ENCODE data around the gene KLHL35.

The KLHL35 gene, protein sequence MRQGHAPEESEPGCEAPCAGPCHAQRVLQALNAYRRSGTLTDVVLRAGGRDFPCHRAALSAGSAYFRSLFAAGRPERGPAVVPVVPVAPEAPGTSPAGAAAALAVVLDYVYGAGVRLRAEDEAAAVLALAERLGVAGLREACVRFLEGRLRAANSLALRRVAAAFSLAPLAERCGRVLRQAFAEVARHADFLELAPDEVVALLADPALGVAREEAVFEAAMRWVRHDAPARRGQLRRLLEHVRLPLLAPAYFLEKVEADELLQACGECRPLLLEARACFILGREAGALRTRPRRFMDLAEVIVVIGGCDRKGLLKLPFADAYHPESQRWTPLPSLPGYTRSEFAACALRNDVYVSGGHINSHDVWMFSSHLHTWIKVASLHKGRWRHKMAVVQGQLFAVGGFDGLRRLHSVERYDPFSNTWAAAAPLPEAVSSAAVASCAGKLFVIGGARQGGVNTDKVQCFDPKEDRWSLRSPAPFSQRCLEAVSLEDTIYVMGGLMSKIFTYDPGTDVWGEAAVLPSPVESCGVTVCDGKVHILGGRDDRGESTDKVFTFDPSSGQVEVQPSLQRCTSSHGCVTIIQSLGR

DNA sequence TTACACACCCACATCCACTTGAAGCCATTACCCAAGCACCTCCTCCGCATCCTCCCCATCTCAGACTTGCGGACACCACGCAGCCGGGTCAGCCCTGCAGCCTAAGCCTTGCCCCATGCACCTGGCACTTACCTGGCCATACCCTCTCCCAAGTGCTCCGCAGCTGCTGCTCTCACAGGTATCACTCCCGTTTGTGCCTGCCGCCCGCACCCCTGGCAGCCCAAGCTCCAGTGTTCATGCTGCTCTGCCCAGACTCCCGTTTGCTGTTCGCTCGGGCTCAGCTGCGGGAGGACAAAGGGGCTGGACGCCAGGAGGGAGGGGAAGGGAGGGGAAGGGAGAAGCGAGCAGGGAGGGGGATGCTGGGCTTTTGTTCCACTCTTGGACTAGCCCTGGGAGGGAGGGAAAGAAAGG is at the start of gene KLHL35:
TSS of gene KLHL35 (minus strand) at position 293 of the 411 bp plus-strand sequence. CDS start 2,574 bp downstream, outside the sequence.
- Mint-ChIP-seq H3K27me3 (peaks cover 64% of the 10 kb centered on the region), H3K9me3 (peaks cover 0 to 11% of the 10 kb centered on the region in 2 donors), H3K27ac (peak within 1 kb of the TSS in 1 of 2 donors; percentile 48), H3K4me3 (no peak within 1 kb of the TSS), H3K4me1 (peaks cover 35% of the 10 kb centered on the region)
- no peak for DNase-seq
- ATAC-seq: no peak

DNA sequence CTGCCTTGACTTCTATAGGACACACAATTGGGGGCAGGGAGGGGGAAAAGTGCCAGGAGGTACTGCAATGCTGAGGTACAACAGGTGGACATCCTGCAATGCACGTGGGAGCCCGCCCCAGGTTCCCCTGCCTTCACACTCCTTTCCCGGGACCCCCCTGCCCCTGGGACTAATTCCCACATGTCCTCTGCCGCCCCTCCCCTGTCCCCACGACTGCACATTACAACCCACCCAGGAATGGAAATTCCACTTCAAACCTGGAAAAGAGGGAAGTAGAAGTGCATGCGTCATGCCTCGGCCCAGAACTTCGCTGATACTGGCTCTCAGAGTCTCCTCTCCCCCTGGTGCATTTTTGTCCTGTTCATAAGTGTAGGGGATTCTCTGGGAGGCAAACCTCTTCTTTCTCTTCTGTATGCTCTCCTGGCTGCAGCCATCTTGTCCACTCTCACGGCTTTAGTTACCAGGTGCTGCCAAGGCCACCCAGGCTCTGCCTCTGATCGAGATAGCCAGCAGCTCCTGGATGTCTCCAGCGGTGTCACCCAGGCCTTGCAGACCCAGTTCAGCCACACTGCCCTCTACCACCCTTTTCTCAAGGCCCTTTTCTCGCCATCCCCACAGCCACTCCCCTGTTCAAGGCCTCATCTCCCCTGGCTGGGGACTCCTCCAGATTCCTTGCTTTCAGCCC is 49.1 kb upstream of the KLHL35 start:
- Mint-ChIP-seq H3K27ac (no peak overlapping the region), H3K4me1 (no peaks in the 10 kb centered on the region), H3K9me3 (no peaks in the 10 kb centered on the region), H3K4me3 (no peak overlapping the region), H3K27me3 (no peaks in the 10 kb centered on the region)
- DNase-seq (no peak), ATAC-seq (no peak)

DNA sequence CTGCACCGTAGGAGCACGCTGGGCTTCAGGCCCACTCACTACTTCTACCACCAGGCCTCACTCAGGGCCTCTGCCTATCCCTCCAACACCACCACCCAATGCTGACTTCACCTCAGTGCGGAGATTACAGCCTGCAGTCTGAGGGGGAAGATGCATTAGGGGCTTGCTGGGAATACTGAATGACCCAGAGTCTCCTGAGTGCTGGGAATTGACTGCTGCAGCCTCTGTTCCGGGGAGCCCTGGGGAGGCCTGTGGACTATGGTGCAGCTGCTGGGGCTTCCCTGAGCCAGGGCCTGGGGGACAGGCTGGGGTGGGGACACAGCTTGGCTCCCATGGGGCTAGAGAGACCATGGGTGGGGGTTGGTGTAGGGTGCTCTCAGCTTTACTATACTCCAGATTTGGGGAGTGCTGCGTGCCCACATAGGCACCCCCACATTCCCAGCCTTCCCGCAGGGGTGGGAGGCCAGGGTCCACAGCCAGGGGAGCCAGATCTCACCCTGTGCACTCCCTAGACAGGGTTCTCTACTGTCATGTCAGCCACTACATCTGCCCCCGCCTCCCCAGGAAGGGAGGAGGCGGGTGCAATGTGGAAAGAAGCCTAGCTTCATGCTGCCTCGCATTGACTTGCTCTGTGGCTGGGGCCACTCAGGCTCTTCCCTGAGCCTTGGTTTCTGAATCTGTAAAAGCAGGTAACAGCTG is 48.4 kb upstream of the KLHL35 start:
- H3K4me3 Mint-ChIP-seq: no peak overlapping the region
- H3K9me3 Mint-ChIP-seq: no peaks in the 10 kb centered on the region
- peak; percentile 29 for ATAC-seq
- no peaks in the 10 kb centered on the region for H3K4me1 Mint-ChIP-seq
- H3K27me3 Mint-ChIP-seq: no peaks in the 10 kb centered on the region
- H3K27ac Mint-ChIP-seq: no peak overlapping the region
- DNase-seq: no peak

DNA sequence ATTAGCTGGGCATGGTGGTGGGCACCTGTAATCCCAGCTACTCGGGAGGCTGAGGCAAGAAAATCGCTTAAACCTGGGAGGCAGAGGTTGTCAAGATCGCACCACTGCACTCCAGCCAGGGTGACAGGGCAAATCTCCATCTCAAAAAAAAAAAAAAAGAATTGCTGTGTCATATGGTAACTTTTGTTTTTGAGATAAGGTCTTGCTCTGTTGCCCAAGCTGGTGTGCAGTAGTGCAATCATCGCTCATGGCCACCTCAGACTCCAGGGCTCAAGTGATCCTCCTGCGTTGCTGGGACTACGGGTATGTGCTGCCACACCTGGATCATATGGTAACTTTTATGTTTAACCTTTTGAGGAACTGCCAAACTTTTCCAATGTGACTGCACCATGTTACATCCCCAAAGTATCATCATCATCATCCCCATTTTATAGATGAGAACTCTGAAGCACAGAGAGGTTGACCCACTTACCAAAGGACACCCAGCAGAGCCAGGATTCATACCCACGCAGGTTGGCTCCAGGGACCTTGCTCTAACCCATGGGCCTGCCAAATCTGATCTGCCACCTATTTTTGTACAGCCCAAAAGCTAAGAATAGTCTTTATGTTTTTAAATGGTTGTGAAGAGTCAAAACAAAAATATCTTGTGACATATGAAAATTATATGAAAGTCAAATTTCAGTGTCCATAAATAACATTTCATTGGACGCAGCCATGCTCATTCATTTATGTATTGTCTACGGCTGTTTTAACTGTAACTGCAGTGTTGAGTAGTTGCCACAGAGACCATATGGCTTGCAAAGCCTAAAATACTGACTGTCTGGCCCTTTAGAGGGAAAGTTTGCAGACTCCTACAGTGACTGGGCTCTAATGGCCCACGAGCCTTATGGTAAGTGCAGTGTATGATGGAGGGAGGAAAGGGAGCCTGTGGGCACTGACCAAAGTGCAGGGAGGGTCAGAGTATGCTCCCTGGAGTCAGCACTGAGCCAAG is 47.5 kb upstream of the KLHL35 start:
- Mint-ChIP-seq H3K27me3 (no peaks in the 10 kb centered on the region), H3K4me1 (peaks cover 8% of the 10 kb centered on the region), H3K9me3 (no peaks in the 10 kb centered on the region), H3K27ac (peak overlapping the region; percentile 17 to 23), H3K4me3 (no peak overlapping the region)
- no peak for DNase-seq
- ATAC-seq: no peak

DNA sequence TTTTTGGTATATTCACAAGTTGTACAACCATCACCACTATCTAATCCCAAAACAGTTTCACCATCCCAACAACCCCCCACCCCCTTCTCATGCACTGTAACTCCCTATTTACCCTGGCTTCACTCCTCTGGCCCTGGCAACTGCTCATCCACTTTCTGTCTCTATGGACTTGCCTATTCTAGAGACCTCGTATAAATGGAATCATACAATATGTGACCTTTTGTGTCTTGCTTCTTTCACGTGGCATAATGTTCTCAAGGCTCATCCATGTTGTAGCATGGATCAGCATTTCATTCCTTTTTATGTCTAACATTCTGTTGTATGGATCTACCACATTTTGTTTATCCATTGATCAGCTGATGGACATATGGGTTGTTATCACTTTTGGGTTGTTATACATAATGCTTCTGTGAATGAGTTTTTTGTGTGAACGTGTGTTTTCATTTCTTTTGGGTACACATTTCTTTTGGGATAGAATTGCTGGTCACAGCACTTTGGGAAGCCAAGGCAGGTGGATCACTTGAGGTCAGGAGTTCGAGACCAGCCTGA is 46.7 kb upstream of the KLHL35 start:
- DNase-seq (no peak), ATAC-seq (no peak)
- Mint-ChIP-seq H3K27me3 (no peaks in the 10 kb centered on the region), H3K4me3 (no peak overlapping the region), H3K9me3 (no peaks in the 10 kb centered on the region), H3K4me1 (peaks cover 16% of the 10 kb centered on the region), H3K27ac (no peak overlapping the region)

DNA sequence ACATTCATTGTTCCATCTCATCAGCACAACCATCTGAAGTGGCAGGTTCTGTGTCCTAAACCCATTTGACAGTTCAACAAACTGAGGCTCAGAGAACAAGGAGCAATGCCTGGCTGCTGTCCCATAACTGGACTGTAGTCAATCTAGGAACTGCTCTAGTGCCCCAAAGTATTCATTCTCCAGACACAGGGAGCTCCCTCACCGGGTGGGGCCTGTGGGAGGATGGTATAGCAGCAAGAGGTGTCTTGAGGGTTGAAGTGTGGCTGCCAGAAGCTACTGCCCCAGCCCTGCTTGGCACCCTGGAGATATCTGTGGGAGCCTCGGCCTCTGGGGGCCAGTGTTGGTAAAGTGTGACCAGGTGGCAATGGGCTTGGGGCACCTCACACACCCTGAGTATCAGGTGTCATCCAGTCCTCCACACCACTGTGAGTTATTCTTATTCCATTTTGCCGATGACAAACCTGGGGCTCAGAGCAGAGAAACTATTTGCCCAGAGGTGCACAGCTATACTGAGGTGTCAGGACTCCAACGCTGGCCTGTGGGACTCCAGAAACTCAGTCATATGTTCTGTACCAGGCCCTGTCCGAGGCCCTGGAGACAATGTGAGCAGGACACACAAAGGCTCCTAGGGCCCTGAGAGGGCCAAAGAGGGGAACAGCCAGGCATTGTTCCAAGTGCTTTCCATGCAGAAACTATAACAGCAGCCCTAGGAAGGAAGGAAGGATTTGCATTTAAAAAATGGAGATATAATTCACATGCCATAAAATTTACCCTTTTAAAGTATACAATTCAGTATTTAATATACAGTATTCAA is 46.0 kb upstream of the KLHL35 start:
- Mint-ChIP-seq H3K9me3 (no peaks in the 10 kb centered on the region), H3K4me3 (no peak overlapping the region), H3K27ac (no peak overlapping the region), H3K4me1 (peaks cover 22% of the 10 kb centered on the region), H3K27me3 (no peaks in the 10 kb centered on the region)
- DNase-seq: no peak
- no peak for ATAC-seq

DNA sequence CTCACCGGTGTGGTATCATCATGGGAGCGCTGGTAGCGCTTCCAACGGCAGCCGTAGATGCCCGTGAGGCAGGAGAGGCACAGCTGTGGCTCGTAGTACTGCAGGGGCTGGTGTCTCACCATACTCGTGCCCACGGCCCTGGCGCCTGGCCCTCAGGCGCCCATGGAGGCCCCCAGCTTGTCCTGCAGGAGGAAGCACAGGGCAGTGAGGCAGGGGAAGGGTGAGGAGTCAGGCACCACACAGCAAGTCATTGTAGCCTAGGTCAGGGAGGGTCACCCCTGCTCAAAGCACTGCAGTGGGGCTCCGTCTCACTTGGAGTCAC is 44.6 kb upstream of the KLHL35 start:
- Mint-ChIP-seq H3K27ac (no peak overlapping the region), H3K4me1 (peaks cover 22% of the 10 kb centered on the region)

DNA sequence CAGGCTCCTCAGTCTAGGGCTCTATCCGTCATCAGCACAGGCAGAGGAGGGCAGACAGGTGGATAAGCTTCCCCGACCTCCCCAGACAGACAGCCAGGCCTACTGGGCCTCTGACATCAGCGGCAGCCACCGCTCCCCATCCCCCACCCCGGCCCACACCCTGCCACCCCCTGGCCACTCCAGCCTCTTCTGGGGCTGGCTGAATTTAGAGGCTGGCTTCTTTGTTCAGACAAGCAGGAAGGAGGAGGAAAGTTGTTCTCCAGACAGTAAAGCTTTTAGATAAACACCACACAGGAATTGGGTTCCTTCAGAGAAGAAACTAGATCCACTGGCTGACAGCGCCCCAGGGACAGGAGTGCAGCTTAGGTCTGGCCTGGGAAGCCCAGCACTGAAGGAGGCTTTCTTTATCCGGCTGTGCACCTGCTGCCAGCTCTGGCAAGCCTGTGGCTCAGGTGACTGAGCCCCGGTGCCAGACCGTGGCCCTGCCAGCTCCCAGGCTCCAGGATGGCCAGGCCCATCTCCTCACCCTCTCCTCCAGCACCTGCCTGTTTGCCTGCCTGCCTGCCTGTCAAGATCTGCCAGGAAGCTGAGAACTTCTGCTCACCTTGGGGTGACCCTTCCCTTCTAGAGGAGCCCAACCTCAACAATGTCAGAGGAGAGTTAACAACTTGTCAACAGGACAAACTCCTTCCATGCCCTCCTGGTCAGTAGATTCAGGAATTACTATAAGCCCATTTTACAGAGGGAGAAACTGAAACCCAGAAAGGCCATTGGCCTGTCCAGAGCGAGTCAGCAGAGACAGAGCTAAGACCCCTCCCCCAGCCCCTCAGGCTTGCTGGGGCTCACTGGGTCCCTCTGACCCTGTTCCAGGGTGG is 44.0 kb upstream of the KLHL35 start:
- Mint-ChIP-seq H3K9me3 (no peaks in the 10 kb centered on the region), H3K4me3 (no peak overlapping the region), H3K27ac (no peak overlapping the region), H3K27me3 (no peaks in the 10 kb centered on the region), H3K4me1 (peaks cover 22% of the 10 kb centered on the region)
- DNase-seq (no peak), ATAC-seq (no peak)

More for the DNA sequence above, 44.6 kb upstream of the KLHL35 start:
- Mint-ChIP-seq H3K9me3 (no peaks in the 10 kb centered on the region), H3K27me3 (no peaks in the 10 kb centered on the region), H3K4me3 (no peak overlapping the region)
- ATAC-seq (no peak), DNase-seq (no peak)

DNA sequence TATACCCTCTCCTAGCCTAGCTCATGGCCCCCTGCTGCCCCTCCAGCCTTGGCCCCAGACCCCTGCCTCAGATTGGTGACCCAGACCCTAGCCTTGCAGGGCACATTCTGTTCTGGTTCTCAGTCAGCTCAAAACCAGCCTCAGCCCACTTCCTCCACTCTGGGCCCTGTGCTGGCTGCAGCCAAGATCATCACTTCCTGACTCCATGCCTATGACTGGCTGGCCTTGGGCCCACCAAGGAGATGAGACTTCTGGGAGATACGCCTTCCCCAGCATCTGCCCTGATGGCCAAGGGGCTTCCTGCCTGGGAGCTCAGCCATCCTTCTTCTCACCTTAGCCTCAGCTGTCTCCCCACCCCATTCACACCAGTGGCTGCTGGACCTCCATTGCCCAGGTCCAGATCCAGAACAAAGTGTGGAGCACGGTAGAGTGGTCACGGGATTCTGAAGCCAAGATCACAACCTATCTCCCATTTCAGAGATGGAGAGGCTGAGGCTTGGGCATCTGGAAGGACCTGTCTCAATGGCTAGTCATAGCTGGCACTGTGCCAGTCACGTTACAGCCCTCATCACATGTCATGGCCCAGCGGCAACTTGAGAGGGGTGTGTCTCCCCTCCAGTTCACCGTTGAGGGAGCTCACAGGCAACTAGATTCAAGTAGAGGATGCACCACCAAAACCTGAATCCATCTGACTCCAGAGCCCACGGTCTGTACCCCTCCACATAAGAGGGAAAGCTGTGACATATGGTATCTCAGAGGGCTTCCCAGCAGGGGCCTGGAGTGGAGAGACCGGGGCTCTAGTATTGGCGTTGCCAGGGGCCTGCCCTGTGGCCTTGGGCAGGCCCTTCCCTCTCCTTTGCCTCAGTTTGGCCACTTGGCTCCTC is 43.0 kb upstream of the KLHL35 start:
- Mint-ChIP-seq H3K9me3 (no peaks in the 10 kb centered on the region), H3K4me1 (peaks cover 22% of the 10 kb centered on the region), H3K4me3 (peak overlapping the region; percentile 66 to 87), H3K27ac (peak overlapping the region; percentile 57 to 99), H3K27me3 (no peaks in the 10 kb centered on the region)
- peak; percentile 43 to 68 for DNase-seq
- ATAC-seq: peak; percentile 94

DNA sequence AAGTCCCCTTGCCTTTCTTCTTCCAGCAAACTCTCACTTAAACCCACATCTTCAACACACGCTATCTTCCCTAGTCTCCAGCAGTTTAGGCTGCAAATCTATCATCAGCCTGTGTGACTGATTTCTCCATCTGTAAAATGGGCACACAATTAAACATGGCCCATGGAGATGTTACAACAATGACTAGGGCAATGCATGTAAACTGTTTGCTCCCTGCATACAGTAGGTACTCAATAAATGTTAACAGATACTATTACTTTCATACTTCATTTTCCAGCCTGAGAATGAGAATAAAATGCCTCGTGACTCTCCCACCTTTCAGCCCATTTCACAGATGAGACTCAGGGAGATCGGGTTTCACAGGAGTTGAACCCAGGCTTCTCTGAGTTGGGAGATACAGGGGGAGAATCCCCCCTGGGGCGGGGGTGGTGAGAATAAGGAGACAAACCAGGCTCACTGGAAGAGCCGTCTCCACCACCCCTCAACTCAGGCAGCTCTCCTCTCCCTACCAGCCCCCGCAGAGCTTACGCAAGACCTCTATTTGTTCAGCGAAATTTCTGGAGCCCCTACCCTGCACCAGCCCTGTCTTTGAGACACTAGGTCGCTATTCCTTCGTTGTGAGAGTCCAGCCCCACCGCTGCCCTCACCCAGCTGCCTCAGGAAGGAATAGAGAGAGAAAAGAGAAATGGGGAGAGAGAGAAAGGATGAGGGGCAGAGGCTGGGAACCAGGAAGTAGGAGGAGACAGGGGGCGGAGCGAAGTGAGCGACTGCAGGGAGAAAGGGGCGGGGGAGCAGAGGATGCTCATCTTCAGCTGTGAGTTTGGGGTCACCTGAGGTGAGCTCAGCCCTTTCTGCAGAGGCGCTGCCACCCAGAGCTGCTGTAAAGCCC is 42.1 kb upstream of the KLHL35 start:
- H3K27me3 Mint-ChIP-seq: no peaks in the 10 kb centered on the region
- H3K4me3 Mint-ChIP-seq: peak overlapping the region; percentile 66 to 87
- peak overlapping the region; percentile 57 to 99 for H3K27ac Mint-ChIP-seq
- ATAC-seq (peak; percentile 86), DNase-seq (peak in 1 of 2 donors; percentile 69)
- H3K4me1 Mint-ChIP-seq: peaks cover 22% of the 10 kb centered on the region
- H3K9me3 Mint-ChIP-seq: no peaks in the 10 kb centered on the region

DNA sequence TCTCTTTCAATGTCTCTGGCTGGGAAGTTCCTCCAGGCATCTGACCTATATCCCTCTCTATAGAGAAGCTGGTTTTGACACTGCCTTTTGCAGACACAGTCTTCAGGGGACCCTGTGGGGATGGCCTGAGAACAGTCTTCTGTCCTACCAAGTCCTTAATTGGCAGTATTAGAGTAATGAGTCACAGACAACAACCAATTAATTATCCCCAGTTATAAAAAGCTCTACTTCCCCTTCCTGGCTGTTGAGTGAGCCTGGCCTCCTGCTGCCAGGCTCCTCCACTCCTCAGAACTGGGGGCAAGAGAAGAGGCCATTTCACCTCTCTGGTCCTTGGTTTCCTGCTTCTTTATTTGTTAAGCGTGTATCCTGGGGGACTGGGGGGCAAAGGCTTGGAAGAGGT is 41.2 kb upstream of the KLHL35 start:
- peaks cover 22% of the 10 kb centered on the region for H3K4me1 Mint-ChIP-seq
- H3K4me3 Mint-ChIP-seq: no peak overlapping the region
- peak overlapping the region in 1 of 2 donors; percentile 53 for H3K27ac Mint-ChIP-seq
- ATAC-seq: no peak
- no peak for DNase-seq
- H3K27me3 Mint-ChIP-seq: no peaks in the 10 kb centered on the region
- no peaks in the 10 kb centered on the region for H3K9me3 Mint-ChIP-seq
